NCI-H774 (cell line): ENCODE data around the gene TMPRSS9.
A peak's percentile ranks its signal among the peaks of the same experiment; 100 is the strongest.

Experiments used
- DNase-seq: peaks from one replicate; lab custom pipeline; 2025; lab: John Stamatoyannopoulos, UW

Gene TMPRSS9

GRCh38 chr19:2359992-2360685 lies at the start of gene TMPRSS9:
Gene TMPRSS9 (plus strand): TSS chr19:2360265. CDS start chr19:2389786, 29,521 bp downstream.
- DNase-seq, result no peak

GRCh38 chr19:2311093-2311492 lies 49.0 kb upstream of the TMPRSS9 start:
- no peak for DNase-seq

- DNase-seq, result no peak
Observed at GRCh38 chr19:2312820-2313501, 47.1 kb upstream of the TMPRSS9 start.

GRCh38 chr19:2315121-2315817 lies 44.8 kb upstream of the TMPRSS9 start:
- DNase-seq, result no peak

GRCh38 chr19:2315818-2316353 lies 44.2 kb upstream of the TMPRSS9 start:
- no peak for DNase-seq

- no peak for DNase-seq
Observed at GRCh38 chr19:2317300-2317699, 42.8 kb upstream of the TMPRSS9 start.

- no peak for DNase-seq
Observed at GRCh38 chr19:2317756-2318155, 42.3 kb upstream of the TMPRSS9 start.

GRCh38 chr19:2318923-2319322 lies 41.1 kb upstream of the TMPRSS9 start:
- no peak for DNase-seq

GRCh38 chr19:2319551-2319950 lies 40.5 kb upstream of the TMPRSS9 start:
- DNase-seq, result no peak

GRCh38 chr19:2320049-2320448 lies 40.0 kb upstream of the TMPRSS9 start:
- no peak for DNase-seq

GRCh38 chr19:2320939-2321338 lies 39.1 kb upstream of the TMPRSS9 start:
- DNase-seq, result no peak

GRCh38 chr19:2321565-2322283 lies 38.3 kb upstream of the TMPRSS9 start:
- DNase-seq, result no peak

- no peak for DNase-seq
Observed at GRCh38 chr19:2323707-2324106, 36.4 kb upstream of the TMPRSS9 start.

- no peak for DNase-seq
Observed at GRCh38 chr19:2324220-2324948, 35.7 kb upstream of the TMPRSS9 start.

GRCh38 chr19:2325281-2326046 lies 34.6 kb upstream of the TMPRSS9 start:
- no peak for DNase-seq

- no peak for DNase-seq
Observed at GRCh38 chr19:2326699-2327360, 33.2 kb upstream of the TMPRSS9 start.

- DNase-seq, result peak; percentile 78
Observed at GRCh38 chr19:2327773-2328400, 32.2 kb upstream of the TMPRSS9 start.

GRCh38 chr19:2328401-2329148 lies 31.5 kb upstream of the TMPRSS9 start, which contains the start of the genes LSM7 and SPPL2B:
Gene LSM7 (minus strand): TSS chr19:2328586. CDS start chr19:2328566, 20 bp downstream.
Gene SPPL2B (plus strand): TSS chr19:2328684. CDS start chr19:2328710, 26 bp downstream.
- DNase-seq, result peak; percentile 87

- DNase-seq, result no peak
Observed at GRCh38 chr19:2329149-2329478, 31.0 kb upstream of the TMPRSS9 start.
